ENCODE measurements around the gene FRMPD4. TPM values are rescaled to one million over a fixed set of nuclear protein-coding genes. Genes with fewer than 3 reads are reported as not detected.

The FRMPD4 gene
- total and polyA plus RNA-seq, 2 donors (not counting 3 experiments of a cell fraction or from before 2014, with no cell fraction given), result not detected

DNA sequence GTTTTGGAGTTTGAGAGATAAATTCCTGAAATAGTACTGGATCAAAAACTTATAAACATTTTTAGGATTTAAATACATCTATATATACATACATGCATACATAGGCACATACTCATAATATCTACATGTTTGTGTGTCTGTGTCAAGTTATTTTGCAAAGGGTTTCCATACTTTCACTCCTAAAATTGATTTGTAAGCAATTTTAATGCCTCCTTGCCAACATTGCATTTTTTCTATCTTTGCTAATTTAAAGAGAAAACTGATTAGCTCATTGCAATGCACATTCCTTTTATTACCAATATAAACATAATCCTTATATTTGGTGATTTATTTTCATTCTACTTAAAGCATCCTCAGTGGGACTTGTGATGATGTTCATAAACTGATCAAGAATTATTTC lies 258.3 kb downstream of the FRMPD4 start:
- H3K4me1 ChIP-seq (ENCODE audit: control insufficient read depth, extremely low read depth, insufficient read depth, low read length), result no peaks in the 10 kb centered on the region
- no peaks in the 10 kb centered on the region for H3K36me3 ChIP-seq (ENCODE audit: control insufficient read depth in 2 of 2, extremely low read depth in 1 of 2, insufficient read depth in 2 of 2, low read length in 2 of 2)
- FAIRE-seq (no peak), DNase-seq (ENCODE audit: low read depth, low spot score) (no peak)
- H2AFZ ChIP-seq (ENCODE audit: low read depth, low read length), result no peak overlapping the region
- no peaks in the 10 kb centered on the region for H4K20me1 ChIP-seq (replicated peaks; ENCODE audit: control insufficient read depth, extremely low read depth, insufficient read depth, low read length)
- H3K9ac ChIP-seq (replicated peaks; ENCODE audit: extremely low read depth, insufficient read depth, low read length), result no peak overlapping the region
- no peak overlapping the region for H3K4me2 ChIP-seq (ENCODE audit: insufficient read depth, low read length)
- no peaks in the 10 kb centered on the region for H3K9me3 ChIP-seq (replicated peaks; ENCODE audit: control insufficient read depth, insufficient read depth, low read length)
- H3K9me1 ChIP-seq (replicated peaks; ENCODE audit: control insufficient read depth, extremely low read depth, insufficient read depth, low read length), result no peaks in the 10 kb centered on the region
- intact Hi-C loops (cut with micrococcal nuclease), result no loop called here
- no peaks in the 10 kb centered on the region for H3K27me3 ChIP-seq (ENCODE audit: control insufficient read depth in 2 of 2, insufficient read depth in 2 of 2, low read length in 2 of 2)
- H3K27ac ChIP-seq (ENCODE audit: insufficient read depth, low read depth, low read length), result no peak overlapping the region
- ChIA-PET CTCF (no interaction called here), POLR2A (no interaction called here)
- dilution Hi-C loops (cut with MboI; ENCODE audit: extremely low pct_ligation_motif_present, low sequenced_read_pairs), result no loop called here
- BruUV-seq (replicated peaks), result no TSS peak
- no peak for TF ChIP-seq POLR2A (IDR thresholded peaks at IDR 0.05; ENCODE audit: low read depth, low read length)
- TF ChIP-seq JUN (IDR thresholded peaks at IDR 0.05; ENCODE audit: borderline replicate concordance, insufficient read depth, insufficient read length, low read depth), result no peak
- no peak for TF ChIP-seq MYC (IDR thresholded peaks at IDR 0.05; ENCODE audit: low read depth, low read length)
- TF ChIP-seq GATA2 (IDR thresholded peaks at IDR 0.05; ENCODE audit: insufficient read depth, insufficient read length, low read depth, low read length), result no peak
- TF ChIP-seq EZH2 (IDR thresholded peaks at IDR 0.05; ENCODE audit: borderline replicate concordance, low read depth, low read length, severe bottlenecking), result no peak
- no peak for TF ChIP-seq POLR2AphosphoS5 (IDR thresholded peaks at IDR 0.05; ENCODE audit: insufficient read depth, low read depth, low read length)
- TF ChIP-seq, protein P1, sequence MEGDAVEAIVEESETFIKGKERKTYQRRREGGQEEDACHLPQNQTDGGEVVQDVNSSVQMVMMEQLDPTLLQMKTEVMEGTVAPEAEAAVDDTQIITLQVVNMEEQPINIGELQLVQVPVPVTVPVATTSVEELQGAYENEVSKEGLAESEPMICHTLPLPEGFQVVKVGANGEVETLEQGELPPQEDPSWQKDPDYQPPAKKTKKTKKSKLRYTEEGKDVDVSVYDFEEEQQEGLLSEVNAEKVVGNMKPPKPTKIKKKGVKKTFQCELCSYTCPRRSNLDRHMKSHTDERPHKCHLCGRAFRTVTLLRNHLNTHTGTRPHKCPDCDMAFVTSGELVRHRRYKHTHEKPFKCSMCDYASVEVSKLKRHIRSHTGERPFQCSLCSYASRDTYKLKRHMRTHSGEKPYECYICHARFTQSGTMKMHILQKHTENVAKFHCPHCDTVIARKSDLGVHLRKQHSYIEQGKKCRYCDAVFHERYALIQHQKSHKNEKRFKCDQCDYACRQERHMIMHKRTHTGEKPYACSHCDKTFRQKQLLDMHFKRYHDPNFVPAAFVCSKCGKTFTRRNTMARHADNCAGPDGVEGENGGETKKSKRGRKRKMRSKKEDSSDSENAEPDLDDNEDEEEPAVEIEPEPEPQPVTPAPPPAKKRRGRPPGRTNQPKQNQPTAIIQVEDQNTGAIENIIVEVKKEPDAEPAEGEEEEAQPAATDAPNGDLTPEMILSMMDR (IDR thresholded peaks at IDR 0.05; ENCODE audit: extremely low read depth in 1 of 2, insufficient read depth in 1 of 2, low read depth in 1 of 2, low read length in 2 of 2), result no peak
- no peak for TF ChIP-seq FOS (IDR thresholded peaks at IDR 0.05; ENCODE audit: borderline replicate concordance, insufficient read depth, low read length)
- TF ChIP-seq, protein P2, sequence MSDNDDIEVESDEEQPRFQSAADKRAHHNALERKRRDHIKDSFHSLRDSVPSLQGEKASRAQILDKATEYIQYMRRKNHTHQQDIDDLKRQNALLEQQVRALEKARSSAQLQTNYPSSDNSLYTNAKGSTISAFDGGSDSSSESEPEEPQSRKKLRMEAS (IDR thresholded peaks at IDR 0.05; ENCODE audit: insufficient read depth, insufficient read length), result no peak
- no peak overlapping the region for H3K4me3 ChIP-seq (replicated peaks in 1 of 3; ENCODE audit: insufficient read depth in 1 of 3, low read depth in 1 of 3, low read length in 3 of 3)
- H3K79me2 ChIP-seq (ENCODE audit: control insufficient read depth, insufficient read depth, low read length), result no peaks in the 10 kb centered on the region
